GM18507 (cell line): ENCODE results near the gene ADAM15.

Experiments used
- DNase-seq: peaks from one replicate; pipeline ENCODE4 v3.0.0; 2011; ENCODE audit warnings: low read depth; ENCODE audit not compliant: insufficient read length; ENCODE audit errors: extremely low spot score
- FAIRE-seq: peaks from 2 replicates; lab custom pipeline; 2011; peaks lifted over from hg19 to GRCh38; lab: Jason Lieb, UNC

Gene ADAM15

DNA sequence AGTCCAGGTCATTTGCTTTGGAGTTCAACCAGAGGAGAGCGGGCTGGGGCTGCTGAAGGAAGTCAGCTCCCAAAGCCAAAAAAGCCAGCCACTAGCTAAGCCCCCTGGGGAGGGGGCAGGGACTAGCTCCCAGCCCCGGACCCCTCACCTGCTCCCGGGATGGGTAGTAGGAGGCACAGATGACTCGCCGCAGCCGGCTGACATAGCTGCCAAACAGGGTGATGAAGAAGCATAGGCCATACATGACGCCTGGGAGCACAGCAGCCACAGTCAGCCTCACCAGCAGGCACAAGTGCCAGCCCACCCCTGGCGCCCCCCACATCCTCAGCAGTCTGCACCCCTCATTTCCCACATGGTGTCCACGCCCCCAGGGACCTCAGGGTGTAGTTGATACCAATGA is 25.0 kb upstream of the ADAM15 start:
- FAIRE-seq: no peak
- no peak for DNase-seq

DNA sequence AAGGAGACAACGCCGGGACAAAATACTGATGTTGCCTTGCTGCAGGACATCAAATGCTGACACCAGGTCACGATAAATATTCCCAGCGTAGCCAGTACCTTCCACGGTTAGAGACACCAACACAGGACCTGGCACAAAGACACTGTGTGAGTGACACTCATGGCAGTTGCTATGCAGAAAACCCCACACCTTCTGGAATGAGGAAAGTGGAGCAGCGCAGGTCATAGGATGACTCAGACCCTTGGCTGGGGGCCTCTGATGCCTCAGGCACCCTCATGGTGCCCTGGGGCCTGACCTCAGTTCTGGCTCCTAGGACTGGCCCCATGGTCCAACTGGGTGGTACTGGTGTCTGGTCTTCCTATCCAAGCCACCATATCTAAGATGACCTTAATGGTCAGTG is 24.5 kb upstream of the ADAM15 start:
- DNase-seq: no peak
- FAIRE-seq: no peak

DNA sequence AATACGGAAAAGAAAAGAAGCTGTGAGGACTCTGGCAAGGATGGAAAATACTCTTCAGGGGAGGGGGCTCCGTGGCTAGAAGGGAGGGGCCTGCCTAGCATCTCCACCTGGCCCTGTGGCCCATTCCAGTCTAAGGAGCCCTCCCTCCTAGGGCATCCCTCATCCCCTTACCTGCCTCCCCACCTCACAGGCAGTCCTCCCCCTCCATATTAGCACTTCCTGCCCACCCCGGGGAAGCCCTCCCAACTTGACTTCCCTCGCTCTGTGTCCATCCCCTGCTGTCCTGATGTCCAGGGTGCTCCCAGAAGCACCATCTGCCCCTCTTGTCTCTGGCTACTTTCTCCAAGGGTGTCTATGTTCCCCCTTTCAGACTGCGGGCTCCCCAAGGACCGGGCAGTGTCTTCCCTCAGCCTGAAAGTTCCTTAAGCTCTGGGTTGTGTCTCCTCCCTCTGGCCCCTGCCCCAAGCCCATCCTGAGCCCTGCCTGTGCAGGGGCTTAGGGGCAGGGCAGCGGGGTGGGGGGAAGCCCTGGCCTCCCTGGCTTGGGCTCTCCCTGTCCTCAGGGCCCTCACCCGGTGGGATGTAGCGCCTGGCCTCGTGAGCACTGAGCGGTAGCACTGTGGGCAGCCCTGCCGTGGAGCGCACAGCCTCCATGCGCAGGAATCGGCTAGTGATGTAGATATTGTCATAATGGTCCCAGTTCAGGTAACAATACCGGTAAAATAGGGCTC is 21.4 kb upstream of the ADAM15 start:
- DNase-seq (no peak), FAIRE-seq (no peak)

DNA sequence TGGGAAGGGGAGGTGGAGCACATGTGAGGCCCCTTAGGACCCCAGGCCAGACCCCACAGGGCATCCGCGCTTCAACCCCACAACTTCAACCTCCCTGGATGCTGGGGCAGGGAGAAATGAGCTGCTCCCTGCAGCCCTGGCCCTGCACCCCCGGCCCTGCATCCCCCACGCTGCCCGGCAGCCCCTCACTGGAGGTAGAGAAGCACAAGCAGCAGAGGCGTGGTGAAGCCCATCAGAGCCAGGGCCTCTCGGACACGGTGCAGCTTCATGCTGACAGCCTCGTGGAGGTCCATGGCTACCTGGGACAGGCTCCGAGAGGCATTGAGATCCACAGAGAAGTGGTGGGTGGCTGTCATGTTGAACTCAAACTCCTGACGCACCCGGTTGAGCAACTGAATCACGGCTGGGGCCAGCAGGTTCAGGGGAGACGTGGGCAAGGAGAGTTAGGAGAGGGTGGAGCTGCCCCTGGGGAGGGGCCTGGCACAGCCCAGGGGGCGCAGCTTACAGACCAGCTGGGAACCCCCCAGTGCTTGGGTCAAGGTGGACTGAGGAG is 20.8 kb upstream of the ADAM15 start:
- DNase-seq (no peak), FAIRE-seq (no peak)

DNA sequence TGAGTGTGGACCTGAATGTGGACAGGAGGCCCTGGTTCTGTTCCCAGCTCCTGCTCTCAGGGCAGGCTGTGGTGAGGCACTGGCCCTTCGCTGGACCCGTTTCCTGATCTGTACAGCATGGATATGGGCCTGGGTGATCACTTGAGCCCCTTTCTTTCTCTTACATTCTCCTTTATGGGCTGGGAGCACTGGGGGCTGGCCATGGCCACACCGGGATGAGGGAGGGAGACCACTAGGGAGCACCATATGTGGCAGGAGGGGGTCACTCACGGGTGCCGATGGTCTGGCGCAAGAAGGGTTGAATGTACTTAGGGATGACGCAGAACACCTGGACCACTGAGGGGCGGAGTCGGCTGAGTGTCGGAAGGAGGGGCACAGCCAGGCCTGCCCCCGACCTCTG is 20.2 kb upstream of the ADAM15 start:
- FAIRE-seq (no peak), DNase-seq (no peak)

DNA sequence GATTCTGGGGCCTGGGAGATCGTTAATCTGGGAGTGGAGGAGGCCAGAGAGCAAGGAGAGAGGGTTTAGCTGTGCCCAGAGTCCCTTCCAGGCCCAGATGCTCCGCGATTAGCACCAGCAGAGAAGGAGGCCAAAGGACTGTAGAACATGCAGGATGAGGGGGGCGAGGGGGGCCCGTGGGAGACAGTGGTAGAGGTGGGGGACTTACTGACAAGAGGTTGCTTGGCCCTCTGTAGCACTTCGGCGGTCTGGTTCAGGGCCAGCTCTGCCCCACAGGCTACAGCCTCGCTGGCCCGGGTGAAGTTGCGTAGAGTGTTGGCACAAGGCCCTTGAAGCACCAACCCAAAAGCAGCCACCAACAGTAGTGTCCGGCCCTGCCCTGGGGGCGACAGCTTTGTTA is 18.2 kb upstream of the ADAM15 start:
- FAIRE-seq: no peak
- DNase-seq: no peak

DNA sequence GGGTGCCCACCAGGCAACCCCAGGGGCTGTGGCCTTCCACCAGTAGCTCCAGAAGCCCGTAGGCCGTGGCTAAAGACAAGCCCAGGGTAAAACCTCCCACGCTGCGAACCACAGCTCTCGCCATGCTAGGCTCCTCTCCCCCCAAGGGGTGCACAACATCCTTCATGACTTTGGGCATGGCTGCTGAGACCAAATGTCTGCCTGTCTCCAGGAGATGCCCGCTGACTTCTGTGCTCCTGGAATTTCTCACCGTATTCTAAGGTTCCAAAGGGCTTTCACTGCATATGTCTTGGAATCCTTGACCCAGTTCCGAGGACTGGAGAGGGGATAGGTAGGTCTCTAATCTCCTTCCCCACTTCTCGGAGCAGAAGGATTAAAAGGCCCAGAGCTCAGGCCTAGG is 17.6 kb upstream of the ADAM15 start, which contains the start of the genes DCST1 and DCST2:
Gene DCST1 (plus strand): TSS at position 301 of the 400 bp plus-strand sequence. CDS start 213 bp downstream, outside the sequence.
Gene DCST2 (minus strand): TSS at position 258 of the 400 bp plus-strand sequence. CDS start 80 bp downstream, at position 178.
- no peak for FAIRE-seq
- no peak for DNase-seq

DNA sequence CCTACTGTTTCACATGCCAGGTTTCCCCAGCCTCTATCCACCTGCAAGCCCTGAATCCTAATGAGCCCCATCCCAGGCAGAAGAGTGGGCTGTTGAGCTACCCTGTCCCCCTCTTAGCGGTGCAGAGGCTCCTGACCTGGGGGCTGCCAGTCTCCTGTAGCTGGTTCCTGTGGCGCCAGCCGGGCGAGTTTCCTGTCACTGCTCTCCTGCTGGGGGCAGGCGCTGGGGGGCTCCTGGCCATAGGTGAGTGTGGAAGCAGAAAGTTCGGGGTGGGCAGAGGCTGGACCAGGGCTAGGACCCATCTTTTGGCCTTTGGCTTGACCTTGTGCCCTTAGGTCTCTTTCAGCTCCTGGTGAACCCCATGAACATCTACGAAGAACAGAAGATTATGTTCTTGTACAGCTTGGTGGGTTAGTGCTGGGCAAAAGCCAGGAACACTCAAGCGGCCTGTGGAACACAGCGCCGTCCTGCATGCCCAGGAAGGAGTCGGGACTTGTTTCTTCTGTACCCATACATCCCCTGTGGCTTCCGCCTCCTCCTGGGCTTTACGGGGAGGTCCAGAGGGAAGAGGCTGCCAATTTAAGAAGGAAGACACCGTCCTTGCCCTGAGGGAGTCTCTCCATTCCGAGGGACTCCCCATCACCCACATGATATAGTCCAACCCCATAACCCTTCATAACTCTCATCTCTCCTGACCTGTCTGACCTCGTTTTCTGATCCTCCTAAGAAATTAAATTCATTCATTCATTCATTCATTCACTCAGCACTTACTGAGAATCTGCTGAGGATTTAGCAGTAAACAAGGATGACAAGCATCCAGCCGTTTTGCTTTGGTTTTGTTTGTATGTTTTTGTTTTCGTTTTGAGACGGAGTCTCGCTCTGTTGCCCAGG is 16.6 kb upstream of the ADAM15 start:
- no peak for DNase-seq
- FAIRE-seq: no peak

DNA sequence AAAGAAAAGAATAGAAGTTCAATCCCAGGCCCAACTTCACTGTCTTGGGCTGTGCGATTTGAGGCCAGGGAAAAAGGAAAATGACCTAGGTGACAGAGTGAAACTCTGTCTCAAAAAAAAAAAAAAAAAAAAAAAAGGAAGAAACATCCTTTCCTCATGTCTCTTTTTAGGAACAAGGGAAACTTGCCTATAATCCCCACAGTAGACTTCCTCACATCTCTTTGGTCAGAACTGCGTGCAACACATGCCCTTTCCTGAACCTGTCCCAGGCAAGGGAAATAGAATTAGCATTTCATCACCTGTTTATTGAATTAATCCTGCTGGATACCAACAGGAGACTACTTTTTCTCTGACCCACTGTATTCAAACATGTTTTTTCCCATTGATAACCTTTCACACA is 15.2 kb upstream of the ADAM15 start:
- DNase-seq (no peak), FAIRE-seq (no peak)

DNA sequence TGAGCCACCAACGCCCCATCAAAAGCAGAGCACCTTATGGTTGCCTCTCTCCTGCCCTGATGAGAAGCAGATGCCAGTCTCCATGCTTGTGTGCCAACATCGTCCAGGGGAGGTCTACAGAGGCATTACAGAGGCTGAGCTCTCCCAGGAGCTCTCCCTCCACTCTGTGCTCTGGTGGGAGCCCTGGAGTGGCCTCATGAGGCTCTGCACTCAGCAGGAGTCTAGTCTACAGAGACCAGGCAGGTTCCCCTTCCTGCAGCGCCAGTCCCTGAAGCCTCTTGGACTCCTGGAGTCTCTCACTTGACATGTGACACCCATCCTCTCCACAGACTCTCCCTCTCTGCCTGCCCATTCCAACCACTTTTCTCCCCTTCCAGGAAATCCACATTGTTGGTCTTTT is 14.1 kb upstream of the ADAM15 start:
- no peak for FAIRE-seq
- no peak for DNase-seq

DNA sequence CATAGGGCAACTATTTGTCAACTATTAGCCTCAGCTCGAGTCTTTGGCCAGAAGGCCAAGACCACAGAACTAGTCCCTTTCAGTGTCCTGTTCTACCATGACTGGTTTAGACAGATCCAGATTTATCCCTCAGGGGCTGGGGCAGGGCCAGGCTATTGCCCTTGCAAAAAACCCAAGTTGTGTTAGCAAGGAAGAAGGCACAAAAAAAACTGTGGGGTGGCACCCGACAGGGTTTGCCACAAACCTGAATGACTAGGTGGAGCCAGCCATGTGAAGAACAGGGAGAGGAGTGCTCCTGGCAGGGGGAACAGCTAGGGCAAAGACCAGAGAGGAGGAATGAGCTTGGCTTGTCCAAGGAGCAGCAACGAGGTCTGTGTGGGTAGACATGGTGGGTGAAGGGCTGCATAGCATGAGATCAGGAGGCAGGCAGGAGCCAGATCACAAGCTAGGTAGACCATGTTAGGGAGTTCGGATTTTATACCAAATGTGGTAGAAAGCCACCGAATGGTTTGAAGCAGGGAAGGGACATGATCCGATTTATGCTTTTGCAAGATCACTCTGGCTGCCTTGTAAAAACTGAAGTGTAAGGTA is 13.2 kb upstream of the ADAM15 start:
- FAIRE-seq: no peak
- DNase-seq: no peak

DNA sequence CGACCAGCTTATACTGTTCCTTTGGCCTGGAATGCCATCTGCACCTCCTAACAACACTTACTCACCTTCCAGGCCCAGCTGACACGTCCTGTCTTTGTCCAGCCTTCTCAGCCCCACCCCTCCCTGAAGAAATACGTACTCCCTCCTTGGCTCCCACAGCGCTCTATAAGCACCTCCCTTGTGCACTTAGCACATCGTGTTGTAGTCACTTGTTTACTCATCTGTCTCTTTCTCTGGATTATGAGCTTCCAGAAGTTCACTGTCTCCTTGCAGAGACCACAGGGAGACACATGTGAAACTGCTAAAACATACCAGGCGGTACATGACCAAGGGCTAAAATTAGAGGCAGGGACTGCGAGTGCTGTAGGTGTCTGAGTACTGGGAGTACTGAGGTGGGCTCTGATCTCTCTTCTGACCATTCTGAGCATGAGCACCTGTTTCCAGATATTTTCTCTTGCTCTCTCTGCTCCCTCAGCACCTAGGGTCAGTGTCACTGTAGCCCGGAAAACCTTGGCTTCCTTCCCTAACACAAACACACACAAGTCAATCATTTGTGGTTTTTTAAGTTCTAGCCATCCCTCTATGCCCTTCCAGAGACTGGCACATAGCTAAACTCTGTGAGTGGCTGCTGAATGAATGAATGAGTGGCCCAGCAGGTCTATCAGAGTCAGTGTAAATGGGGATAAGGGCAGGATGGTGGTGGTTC is 12.4 kb upstream of the ADAM15 start:
- DNase-seq: no peak
- no peak for FAIRE-seq

DNA sequence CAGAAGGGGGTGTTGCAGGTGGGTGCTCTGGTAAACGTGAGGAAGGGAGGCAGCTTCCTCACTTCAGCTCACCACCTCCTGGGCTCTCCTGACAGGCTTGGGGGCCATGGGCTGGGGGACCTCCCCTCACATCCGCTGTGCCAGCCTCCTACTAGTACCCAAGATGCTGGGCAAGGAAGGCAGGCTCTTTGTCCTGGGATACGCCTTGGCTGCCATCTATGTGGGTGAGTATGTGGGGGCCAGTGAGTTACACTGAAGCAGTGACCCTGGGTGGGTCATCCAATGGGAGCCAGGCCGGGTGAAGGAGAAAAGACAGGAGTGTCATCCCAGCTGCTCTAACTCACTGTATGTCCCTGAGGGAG is 11.8 kb upstream of the ADAM15 start:
- no peak for FAIRE-seq
- DNase-seq: no peak

DNA sequence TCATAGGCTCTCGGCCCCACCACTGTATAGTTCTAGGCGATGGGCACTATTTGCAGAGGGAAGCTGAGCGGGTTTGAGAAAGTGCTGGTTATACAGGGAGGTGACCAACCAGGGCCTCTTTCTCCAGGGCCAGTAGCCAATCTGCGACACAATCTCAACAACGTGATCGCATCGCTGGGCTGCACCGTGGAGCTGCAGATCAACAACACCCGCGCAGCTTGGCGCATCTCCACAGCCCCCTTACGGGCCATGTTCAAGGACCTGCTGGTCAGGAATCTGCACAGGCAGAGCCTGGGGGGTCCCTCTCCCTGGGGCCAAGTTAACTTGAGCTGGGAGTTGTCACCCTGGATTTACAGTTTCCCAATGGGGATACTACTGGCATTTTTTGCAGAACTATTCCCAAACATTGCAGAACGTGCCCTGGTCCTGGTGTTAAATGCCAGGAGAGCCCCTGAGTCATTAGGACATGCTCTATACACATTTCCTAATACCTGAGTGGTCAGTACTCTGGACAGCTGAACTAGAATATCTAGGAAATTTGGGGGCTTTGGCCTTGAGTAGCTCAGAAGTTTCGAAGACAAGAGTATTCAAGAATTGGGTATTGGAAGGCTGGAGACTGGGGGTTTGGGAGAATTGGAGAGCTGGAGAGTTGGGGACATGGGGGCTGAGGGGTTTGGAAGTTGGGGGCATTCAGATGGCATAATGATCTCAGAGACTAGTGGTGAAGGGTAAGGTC is 10.6 kb upstream of the ADAM15 start:
- FAIRE-seq (no peak), DNase-seq (no peak)

DNA sequence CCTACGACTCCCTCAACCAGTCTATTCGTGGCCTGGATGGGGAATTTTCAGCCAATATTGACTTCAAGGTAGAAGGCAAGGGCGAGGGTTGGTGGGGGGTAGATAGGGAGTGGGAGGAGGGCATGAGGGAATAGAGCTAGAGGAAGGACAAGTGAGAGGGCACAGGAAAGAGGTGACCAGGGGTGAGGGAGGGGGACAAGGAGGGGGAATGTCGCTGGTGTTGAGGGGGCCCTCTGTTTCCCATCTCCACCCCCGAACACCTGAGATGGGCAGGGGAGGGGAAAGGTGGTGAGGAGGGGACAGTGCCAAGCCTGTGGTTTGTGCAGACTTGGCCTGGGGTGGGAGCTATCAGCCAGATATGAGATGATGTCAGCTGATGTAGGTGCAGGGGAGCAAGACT is 8.3 kb upstream of the ADAM15 start:
- no peak for FAIRE-seq
- DNase-seq: no peak

DNA sequence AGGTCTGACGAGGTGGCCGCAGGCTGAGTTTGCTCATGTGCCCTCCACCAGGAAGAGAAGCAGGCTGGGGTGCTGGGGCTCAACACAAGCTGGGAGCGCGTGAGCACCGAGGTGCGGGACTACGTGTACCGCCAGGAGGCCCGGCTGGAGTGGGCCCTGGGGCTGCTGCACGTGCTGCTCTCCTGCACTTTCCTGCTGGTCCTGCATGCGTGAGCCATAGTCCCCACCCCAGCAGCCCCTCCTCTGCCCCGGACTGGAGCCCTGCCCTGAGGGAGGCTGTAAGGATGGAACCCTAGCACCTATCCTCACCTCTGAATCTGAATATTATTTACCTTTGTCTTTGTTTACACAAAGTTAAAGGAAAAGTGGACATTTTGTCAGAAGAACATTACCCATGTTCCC is 7.8 kb upstream of the ADAM15 start:
- no peak for FAIRE-seq
- no peak for DNase-seq

DNA sequence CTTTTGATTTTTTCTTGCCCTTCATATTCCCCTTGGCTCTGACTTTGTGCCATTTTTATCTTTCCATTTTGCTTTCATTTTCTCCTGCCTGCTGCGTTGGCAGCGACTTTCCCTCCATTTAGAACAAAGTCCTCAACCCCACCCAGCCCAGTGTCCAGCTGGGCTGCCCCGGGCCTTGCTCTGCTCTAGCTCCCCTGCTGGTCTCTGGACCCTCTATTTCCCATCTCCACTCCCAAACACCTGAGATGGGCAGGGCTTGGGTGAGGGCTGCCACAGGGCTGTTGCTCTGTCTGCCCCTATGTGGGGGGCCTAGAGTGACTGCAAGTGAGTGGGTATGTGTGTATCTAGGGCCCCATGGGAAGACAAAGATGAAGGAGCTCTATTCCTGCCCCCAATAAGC is 7.3 kb upstream of the ADAM15 start:
- FAIRE-seq: no peak
- no peak for DNase-seq

DNA sequence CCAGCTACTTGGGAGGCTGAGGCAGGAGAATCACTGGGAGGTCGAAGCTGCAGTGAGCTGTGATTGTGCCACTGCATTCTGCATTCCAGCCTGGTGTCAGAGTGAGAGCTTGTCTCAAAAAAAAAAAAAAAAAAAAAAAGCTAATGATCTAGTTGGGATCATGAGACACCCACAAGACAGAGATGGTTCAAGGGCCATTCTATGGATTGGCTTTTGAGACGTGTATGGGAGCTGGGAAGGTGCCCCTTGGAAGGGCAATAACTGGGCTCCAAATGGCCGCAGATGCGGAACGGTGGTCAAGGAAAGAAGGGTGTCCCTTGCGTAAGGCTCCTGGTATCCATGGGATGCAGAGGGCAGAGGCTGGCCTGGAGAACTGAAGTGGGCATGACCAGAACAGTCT is 6.8 kb upstream of the ADAM15 start:
- FAIRE-seq: no peak

More for the DNA sequence above, 6.8 kb upstream of the ADAM15 start:
- no peak for DNase-seq
